ENCODE measurements around the gene OR2T33. TPM values are rescaled to one million over a fixed set of nuclear protein-coding genes. Genes with fewer than 3 reads are reported as not detected.

The OR2T33 gene
- total and polyA plus RNA-seq, 9 of the 15 experiments (the other 6 are each of a cell fraction or from before 2014, with no cell fraction given) = 0.06 to 0.41 (median 0.27) TPM; not detected in 6

DNA sequence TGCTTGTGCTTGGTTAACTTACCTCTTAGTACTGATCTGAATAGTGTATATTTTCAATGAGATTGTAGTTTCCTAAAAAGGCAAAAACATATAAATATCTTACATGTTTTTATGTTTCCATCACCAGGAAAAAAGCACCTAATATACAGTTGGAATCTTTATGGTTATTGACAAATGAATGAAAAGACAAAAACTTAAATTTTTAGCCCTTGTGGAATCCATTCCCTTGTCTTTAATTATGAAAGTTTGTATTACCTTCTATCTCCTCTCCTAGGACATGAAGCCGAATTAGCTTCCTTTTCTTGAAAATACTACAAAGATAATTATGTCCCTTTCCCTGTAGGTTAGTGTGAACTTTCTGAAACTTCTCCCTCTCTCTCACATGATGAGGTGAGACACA, 25.5 kb upstream of the OR2T33 start, which contains the start of gene OR2T12:
OR2T12 (minus strand) TSS at position 101 of the 400 bp plus-strand sequence. CDS start 7,846 bp downstream, outside the sequence.
- intact Hi-C loops (cut with micrococcal nuclease) (no loop called here), in situ Hi-C loops (cut with MboI) (no loop called here)
- CTCF ChIA-PET (ENCODE audit: low intra/inter-chr PET ratio) = no interaction called here
- no peaks in the 10 kb centered on the region for H3K9me1 ChIP-seq (ENCODE audit: control insufficient read depth, insufficient read depth, low read length)
- H3K9me3 ChIP-seq (replicated peaks; ENCODE audit: control insufficient read depth, insufficient read depth, low read depth, low read length) = peaks cover 1% of the 10 kb centered on the region; the same call in 1 of the 2 replicates
- no peak within 1 kb of the TSS for H3K4me3 ChIP-seq
- H2AFZ ChIP-seq (ENCODE audit: low read depth, low read length) = no peak within 1 kb of the TSS
- no peak within 1 kb of the TSS for H3K4me2 ChIP-seq (ENCODE audit: insufficient read depth, low read length)
- no peak for DNase-seq (ENCODE audit: extremely low read depth in 1 of 4, low spot score in 3 of 4)
- POLR2A ChIA-PET = no interaction called here
- no peak within 1 kb of the TSS for H3K9ac ChIP-seq (ENCODE audit: insufficient read depth in 1 of 2, low read depth in 2 of 2, low read length in 2 of 2)
- H3K36me3 ChIP-seq (ENCODE audit: control insufficient read depth, insufficient read depth, low read length) = no peaks in the 10 kb centered on the region
- H3K27me3 ChIP-seq (ENCODE audit: control insufficient read depth in 2 of 2, insufficient read depth in 2 of 2, low read length in 2 of 2) = no peaks in the 10 kb centered on the region
- no peak for FAIRE-seq
- H3K79me2 ChIP-seq (ENCODE audit: control insufficient read depth, insufficient read depth, low read length) = no peaks in the 10 kb centered on the region
- H3K4me1 ChIP-seq (replicated peaks in 1 of 2; ENCODE audit: control insufficient read depth in 2 of 2, insufficient read depth in 2 of 2, low read length in 2 of 2) = no peaks in the 10 kb centered on the region
- H4K20me1 ChIP-seq (replicated peaks; ENCODE audit: control insufficient read depth, insufficient read depth, low read length) = no peaks in the 10 kb centered on the region
- BruUV-seq (replicated peaks) = no TSS peak
- no peak for ATAC-seq
- 0% methylated on average over 1 of the region's 1 CpG for WGBS (ENCODE audit: insufficient coverage, low coverage, missing lambda C conversion rate)
- H3K27ac ChIP-seq (ENCODE audit: extremely low read depth, low read depth, low read length) = no peak within 1 kb of the TSS
- no peak for TF ChIP-seq BRF1 (IDR thresholded peaks at IDR 0.05; ENCODE audit: borderline replicate concordance, extremely low read depth, insufficient read length)
- TF ChIP-seq, protein P1, sequence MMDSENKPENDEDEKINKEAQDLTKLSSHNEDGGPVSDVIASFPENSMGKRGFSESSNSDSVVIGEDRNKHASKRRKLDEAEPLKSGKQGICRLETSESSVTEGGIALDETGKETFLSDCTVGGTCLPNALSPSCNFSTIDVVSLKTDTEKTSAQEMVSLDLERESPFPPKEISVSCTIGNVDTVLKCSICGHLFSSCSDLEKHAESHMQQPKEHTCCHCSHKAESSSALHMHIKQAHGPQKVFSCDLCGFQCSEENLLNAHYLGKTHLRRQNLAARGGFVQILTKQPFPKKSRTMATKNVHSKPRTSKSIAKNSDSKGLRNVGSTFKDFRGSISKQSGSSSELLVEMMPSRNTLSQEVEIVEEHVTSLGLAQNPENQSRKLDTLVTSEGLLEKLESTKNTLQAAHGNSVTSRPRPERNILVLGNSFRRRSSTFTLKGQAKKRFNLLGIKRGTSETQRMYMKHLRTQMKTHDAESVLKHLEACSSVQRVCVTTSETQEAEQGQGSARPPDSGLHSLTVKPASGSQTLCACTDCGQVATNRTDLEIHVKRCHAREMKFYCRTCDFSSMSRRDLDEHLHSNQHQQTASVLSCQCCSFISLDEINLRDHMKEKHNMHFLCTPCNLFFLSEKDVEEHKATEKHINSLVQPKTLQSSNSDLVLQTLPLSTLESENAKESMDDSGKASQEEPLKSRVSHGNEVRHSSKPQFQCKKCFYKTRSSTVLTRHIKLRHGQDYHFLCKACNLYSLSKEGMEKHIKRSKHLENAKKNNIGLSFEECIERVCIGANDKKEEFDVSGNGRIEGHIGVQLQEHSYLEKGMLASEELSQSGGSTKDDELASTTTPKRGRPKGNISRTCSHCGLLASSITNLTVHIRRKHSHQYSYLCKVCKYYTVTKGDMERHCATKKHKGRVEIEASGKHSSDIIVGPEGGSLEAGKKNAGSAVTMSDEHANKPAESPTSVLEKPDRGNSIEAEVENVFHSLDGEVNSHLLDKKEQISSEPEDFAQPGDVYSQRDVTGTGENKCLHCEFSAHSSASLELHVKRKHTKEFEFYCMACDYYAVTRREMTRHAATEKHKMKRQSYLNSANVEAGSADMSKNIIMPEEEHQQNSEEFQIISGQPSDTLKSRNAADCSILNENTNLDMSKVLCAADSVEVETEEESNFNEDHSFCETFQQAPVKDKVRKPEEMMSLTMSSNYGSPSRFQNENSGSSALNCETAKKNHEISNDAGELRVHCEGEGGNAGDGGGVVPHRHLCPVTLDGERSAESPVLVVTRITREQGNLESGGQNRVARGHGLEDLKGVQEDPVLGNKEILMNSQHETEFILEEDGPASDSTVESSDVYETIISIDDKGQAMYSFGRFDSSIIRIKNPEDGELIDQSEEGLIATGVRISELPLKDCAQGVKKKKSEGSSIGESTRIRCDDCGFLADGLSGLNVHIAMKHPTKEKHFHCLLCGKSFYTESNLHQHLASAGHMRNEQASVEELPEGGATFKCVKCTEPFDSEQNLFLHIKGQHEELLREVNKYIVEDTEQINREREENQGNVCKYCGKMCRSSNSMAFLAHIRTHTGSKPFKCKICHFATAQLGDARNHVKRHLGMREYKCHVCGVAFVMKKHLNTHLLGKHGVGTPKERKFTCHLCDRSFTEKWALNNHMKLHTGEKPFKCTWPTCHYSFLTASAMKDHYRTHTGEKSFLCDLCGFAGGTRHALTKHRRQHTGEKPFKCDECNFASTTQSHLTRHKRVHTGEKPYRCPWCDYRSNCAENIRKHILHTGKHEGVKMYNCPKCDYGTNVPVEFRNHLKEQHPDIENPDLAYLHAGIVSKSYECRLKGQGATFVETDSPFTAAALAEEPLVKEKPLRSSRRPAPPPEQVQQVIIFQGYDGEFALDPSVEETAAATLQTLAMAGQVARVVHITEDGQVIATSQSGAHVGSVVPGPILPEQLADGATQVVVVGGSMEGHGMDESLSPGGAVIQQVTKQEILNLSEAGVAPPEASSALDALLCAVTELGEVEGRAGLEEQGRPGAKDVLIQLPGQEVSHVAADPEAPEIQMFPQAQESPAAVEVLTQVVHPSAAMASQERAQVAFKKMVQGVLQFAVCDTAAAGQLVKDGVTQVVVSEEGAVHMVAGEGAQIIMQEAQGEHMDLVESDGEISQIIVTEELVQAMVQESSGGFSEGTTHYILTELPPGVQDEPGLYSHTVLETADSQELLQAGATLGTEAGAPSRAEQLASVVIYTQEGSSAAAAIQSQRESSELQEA (IDR thresholded peaks at IDR 0.05; ENCODE audit: low read depth) = no peak
- TF ChIP-seq ILF3 (IDR thresholded peaks at IDR 0.05; ENCODE audit: borderline replicate concordance) = no peak
- no peak for TF ChIP-seq DPF2 (IDR thresholded peaks at IDR 0.05)
- TF ChIP-seq NR2C2 (CRISPR knock-in tag; IDR thresholded peaks at IDR 0.05) = no peak
- no peak for TF ChIP-seq NR2C2 (tag; IDR thresholded peaks at IDR 0.05)
- TF ChIP-seq ZNF41 (CRISPR knock-in tag; conservative IDR thresholded peaks at IDR 0.05) = no peak
- no peak for TF ChIP-seq HSF4 (CRISPR knock-in tag; IDR thresholded peaks at IDR 0.05; ENCODE audit: borderline replicate concordance)
- TF ChIP-seq ZNF347 (CRISPR knock-in tag; IDR thresholded peaks at IDR 0.05; ENCODE audit: low read depth) = no peak
- no peak for TF ChIP-seq TOE1 (IDR thresholded peaks at IDR 0.05; ENCODE audit: borderline replicate concordance)
- TF ChIP-seq TOE1 (CRISPR knock-in tag; IDR thresholded peaks at IDR 0.05; ENCODE audit: borderline replicate concordance, low read depth) = no peak
- TF ChIP-seq, protein P2, sequence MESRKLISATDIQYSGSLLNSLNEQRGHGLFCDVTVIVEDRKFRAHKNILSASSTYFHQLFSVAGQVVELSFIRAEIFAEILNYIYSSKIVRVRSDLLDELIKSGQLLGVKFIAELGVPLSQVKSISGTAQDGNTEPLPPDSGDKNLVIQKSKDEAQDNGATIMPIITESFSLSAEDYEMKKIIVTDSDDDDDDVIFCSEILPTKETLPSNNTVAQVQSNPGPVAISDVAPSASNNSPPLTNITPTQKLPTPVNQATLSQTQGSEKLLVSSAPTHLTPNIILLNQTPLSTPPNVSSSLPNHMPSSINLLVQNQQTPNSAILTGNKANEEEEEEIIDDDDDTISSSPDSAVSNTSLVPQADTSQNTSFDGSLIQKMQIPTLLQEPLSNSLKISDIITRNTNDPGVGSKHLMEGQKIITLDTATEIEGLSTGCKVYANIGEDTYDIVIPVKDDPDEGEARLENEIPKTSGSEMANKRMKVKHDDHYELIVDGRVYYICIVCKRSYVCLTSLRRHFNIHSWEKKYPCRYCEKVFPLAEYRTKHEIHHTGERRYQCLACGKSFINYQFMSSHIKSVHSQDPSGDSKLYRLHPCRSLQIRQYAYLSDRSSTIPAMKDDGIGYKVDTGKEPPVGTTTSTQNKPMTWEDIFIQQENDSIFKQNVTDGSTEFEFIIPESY (CRISPR knock-in tag; IDR thresholded peaks at IDR 0.05) = no peak
- TF ChIP-seq PML (IDR thresholded peaks at IDR 0.05; ENCODE audit: low read length) = no peak
- no peak for TF ChIP-seq SRSF1 (IDR thresholded peaks at IDR 0.05; ENCODE audit: low read depth, low read length)
- TF ChIP-seq HDAC1 (IDR thresholded peaks at IDR 0.05) = no peak

All from K562 (cell line).